Stimulated activated CD8-positive, alpha-beta memory T cell treated with anti-CD3 and anti-CD28 coated beads, Interleukin-12 subunit alpha, Interleukin-12 subunit beta, amount 100 ng/mL, for 1 hour (primary cell): ENCODE measurements around the gene NSG2.
"Not testable (repeated sequence)": the region's sequence is repeated elsewhere in the genome, so short reads cannot be mapped to it uniquely, and the experiment has no call there.

Experiments used
- DNase-seq: peaks from one replicate; pipeline ENCODE4 v3.0.0-alpha.2; 2020; ENCODE audit warnings: low read depth

Gene NSG2

GRCh38 chr5:174102574-174102973 is 57.1 kb downstream of the NSG2 start:
- not testable (repeated sequence) for DNase-seq

DNA sequence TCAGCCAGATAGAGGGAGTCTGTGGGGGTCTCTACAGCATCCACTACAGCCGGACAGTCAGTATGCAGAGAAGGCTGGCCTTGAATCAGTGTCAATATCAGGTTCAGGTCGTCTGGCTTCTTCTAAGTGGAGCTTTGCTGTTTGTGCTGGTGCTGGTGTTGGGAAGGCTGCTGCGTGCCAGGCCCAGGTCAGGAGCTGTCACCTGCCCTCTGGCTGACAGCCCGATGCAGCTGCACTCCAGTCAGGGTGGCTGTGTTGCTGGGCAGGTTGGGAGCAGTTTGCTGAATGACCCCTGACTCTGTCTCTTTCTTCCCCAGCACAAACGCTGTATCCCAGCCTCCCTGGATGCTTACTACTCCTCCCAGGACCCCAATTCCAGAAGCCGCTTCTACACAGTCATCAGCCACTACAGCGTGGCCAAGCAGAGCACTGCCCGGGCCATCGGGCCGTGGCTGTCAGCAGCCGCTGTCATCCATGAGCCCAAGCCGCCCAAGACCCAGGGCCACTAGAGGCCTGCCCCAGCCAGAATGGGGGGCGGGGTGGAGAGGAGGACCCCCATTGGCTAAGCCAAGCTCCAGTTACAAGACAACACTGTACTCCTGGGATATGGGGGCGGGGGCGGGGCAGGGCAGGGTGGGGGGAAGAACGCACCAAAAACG is 61.6 kb downstream of the NSG2 start:
- no peak for DNase-seq

GRCh38 chr5:174108745-174109144 is 63.2 kb downstream of the NSG2 start:
- DNase-seq, result no peak

GRCh38 chr5:174109698-174110260 is 64.3 kb downstream of the NSG2 start:
- no peak for DNase-seq

DNA sequence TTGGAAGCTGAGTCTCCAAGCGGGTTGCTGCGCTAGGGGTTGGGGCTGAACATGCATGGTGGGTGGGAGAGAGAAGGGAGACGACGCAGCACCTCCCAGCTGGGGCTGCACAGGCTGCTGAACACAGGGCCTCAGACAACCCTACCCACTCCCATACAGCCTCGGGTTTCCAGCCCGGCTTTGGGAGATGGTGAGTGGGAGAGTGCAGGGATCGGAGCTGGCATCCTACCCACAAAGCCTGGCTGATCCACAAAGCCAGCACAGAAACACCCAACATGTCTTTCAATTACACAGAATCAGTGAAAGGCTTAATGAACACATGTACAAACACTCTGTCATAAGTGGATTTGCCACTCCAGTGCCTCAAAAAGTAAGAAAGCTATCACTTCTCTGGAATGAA is 64.8 kb downstream of the NSG2 start:
- no peak for DNase-seq

DNA sequence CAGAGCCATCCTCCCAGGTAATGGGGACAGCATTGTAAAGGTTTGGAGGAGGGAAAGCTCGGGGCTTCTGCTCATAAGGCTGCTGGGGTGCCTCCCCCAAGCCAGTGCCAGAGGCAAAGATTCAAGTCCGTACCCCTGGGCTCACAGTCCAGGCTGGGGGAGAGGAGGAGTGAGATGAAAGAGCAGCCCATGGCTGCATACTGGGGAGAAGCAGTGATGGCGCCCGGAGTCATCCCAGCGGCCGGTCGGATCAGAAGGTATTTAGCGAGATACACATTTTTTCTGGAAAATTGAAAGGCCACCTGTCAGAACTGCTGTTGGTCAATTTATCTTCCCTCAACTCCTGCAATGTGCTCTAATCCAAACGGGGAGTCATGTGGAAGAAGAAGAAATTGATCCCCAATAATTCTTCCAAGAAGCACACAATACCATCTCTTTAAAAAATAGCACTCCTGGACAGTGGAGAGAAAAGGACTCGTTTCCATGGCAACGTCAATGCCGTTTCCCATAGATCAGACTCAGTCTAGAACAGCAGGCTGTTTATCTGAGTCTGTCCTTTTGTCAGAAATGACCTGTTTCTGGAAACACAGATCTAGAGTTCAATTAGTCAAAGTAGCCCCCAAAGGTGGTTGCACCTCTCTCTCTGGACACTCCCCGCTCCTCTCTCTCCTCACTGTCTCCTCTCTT is 65.9 kb downstream of the NSG2 start:
- no peak for DNase-seq

DNA sequence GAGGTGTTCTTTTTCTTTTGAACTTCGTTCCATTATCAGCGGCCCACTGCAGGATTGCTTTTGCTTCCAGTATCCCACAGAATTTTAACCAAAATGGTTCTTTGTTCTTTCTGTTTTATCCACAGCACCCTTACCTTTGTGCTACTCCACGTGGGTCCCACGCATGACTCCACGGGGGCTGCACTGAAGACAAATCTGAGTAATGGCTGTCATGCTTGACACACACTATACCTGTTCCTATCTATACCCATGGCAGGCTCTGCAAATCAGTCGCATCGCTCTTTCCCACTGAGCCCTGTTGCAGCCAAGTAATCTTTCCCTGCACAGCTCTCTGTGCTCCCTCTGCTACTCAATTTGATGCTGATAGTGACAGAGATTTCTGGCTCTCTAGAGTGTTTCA is 69.7 kb downstream of the NSG2 start:
- no peak for DNase-seq

DNA sequence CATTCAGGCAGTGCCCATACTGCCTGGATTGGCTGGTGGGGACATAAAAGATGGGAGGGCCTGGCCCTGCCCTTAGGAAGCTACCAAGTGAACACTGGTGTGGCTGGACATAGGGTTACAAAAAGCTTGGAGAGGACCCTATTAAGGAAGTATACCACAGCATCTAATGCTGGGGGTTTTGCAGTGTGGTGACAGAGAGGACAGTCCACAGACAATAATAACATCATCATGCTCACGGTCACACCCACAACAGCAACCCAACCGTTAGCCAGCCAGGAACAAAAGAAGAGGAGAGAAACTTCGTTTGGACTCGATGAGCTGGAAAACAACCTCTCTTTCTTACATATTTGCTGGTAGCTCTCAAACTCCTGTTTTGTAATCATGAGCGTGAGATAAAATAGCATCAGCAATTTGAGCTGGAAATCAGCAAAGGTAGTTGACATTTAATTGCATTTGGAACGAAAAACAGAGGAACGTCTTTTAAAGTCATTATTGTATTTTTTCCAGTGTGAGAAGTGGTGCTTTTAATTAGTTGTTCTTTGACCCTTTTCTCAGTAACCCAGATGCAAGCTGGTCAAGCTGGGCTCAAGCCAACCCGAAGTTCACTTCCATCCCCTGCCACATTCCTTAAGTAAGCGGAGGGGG is 73.4 kb downstream of the NSG2 start:
- no peak for DNase-seq

DNA sequence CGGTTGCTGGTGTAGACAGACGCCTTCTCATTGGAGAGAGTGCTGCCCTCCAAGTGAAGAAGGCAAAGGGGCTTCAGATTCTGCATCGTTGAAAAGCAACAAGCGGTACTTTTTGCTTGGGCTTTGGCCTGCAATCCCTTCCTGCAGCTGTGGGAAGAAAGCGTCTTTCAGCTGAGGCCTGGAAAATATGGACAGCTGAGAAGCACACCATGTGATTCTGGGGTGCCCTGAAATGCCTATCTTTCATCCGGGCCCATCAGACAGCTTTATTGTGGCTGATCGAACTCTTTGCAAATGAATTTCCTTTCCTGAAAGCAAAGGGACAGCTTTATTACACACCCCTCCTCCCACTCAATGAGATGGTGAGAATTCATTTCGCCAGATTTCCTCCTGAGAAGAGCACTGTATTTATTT is 74.0 kb downstream of the NSG2 start:
- DNase-seq, result no peak

GRCh38 chr5:174120401-174121005 is 75.0 kb downstream of the NSG2 start:
- DNase-seq, result no peak

GRCh38 chr5:174134545-174134944 is 89.0 kb downstream of the NSG2 start:
- no peak for DNase-seq

DNA sequence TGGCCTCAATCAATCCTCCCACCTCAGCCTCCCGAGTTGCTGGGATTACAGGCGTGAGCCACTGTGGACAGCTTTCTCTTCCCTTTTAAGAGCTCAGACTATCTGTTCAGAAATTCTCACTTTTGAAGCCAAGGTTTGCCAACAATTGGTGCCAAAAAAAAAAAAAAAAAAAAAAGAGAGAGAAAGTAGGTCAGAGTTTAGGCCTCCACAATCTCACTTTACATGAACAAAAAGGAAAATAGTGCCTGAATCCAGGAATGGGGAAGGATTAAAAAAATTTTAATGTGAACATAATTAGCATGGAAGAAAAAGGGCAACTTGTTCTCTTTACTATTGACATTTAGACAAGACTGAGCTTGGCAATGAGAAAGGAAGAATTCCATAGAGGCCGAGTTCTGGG is 94.1 kb downstream of the NSG2 start:
- no peak for DNase-seq

- no peak for DNase-seq
Measured at GRCh38 chr5:174140452-174141020, 95.0 kb downstream of the NSG2 start.

GRCh38 chr5:174141398-174141797 is 95.9 kb downstream of the NSG2 start:
- DNase-seq, result no peak

GRCh38 chr5:174145091-174145490 is 99.6 kb downstream of the NSG2 start:
- DNase-seq, result no peak

- DNase-seq, result no peak
Measured at GRCh38 chr5:174145821-174146220, 100.3 kb downstream of the NSG2 start.

DNA sequence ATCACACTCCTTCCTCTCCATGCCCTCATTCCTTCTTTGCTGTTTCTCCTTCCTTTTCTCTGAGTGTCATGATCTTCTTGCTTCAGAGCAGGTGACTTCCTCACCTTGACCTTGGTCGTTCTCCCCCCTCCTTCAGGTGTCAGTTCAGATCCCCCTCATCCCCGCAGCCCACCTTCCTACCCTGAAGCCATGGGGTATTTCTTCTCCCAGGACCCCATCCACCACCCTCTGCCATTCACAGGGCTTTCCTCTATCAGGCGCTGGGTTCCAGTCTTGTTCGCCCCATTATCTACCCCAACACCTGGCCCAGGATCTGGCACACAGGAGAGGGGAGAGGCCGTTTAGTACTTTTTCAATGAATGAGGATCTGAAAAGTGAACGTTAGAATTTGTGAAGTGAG is 101.0 kb downstream of the NSG2 start:
- no peak for DNase-seq

DNA sequence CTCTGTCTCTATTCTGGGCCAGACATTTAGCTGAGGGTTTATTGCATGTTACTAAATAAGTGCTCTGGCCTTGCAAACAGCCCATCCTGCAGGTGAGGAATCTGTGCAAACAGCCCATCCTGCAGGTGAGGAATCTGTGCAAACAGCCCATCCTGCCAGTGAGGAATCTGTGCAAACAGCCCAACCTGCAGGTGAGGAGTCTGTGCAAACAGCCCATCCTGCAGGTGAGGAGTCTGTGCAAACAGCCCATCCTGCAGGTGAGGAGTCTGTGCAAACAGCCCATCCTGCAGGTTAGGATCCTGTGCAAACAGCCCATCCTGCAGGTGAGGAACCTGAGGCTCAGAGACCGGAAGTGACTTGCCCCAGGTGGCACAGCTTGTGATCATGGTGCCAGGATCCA is 101.5 kb downstream of the NSG2 start:
- DNase-seq, result not testable (repeated sequence)

DNA sequence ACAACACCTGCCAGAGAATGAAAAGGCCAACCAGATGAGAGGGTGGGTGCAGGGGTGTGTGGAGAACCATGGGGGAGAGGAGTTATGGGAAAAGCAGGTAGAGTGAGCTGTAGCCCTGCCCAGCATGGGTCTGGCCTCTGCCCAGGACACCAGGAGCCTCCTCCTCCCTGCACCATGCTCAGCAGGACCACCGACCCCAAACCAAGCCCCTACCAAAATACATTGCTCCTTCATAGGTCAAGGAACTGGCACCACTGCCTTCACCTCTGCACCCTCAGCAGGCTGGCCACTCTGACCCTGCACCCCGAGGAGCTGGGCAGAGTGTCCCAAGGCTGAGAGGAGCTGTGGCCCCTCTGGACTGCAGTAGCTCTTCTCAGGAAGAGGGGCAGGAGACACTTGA is 102.0 kb downstream of the NSG2 start:
- DNase-seq, result no peak

DNA sequence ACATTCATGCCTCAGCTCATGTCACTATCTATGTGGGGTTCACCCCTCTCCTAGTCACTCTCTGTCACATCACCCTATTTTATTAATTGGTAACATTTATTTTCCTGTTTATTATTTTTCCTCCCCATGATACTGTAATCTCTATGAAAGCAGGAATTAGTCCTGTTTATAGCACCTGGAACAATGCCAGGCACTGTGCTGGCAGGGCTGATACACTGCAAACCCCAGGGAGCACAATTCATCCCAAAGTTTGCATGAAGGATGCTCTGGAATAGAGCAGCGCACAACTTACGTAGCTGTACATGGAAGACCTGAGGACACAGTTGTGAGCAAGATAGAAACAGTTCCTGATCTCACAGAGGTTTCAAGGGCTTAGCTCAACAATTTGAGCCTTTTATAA is 103.2 kb downstream of the NSG2 start:
- DNase-seq, result no peak

GRCh38 chr5:174149426-174149825 is 103.9 kb downstream of the NSG2 start:
- DNase-seq, result no peak

GRCh38 chr5:174149989-174150388 is 104.5 kb downstream of the NSG2 start:
- DNase-seq, result no peak
